CD14-positive monocyte (primary cell): ENCODE data around the gene M6PR. TPM values are rescaled to one million over a fixed set of nuclear protein-coding genes. Genes with fewer than 3 reads are reported as not detected.
"Not testable (repeated sequence)": the region's sequence is repeated elsewhere in the genome, so short reads cannot be mapped to it uniquely, and the experiment has no call there.

Experiments used
- DNase-seq, 3 donors: peaks; one replicate each; pipeline ENCODE4 v3.0.0-alpha.2; 2011 to 2022
- H2AFZ ChIP-seq: 2 replicates; pipeline ENCODE4 v1.6.0; 2012; ENCODE audit warnings: mild to moderate bottlenecking, low read depth, low read length, inconsistent platforms; ENCODE audit not compliant: insufficient read depth, poor library complexity, severe bottlenecking
- H3K27ac ChIP-seq, 2 donors: 1 replicate in 1 of 2; 2 replicates in 1 of 2; pipeline ENCODE4 v1.5.1; 2012 to 2013; ENCODE audit warnings: low read length in 2 of 2, control low read depth in 1 of 2, inconsistent platforms in 1 of 2, low read depth in 1 of 2, mild to moderate bottlenecking in 1 of 2
- H3K27me3 ChIP-seq, 2 donors: one replicate each; pipeline versions ENCODE4 v1.6.0 to v1.6.1; 2011 to 2013; ENCODE audit warnings: low read length in 2 of 2; ENCODE audit not compliant: control insufficient read depth in 2 of 2, insufficient read depth in 2 of 2
- H3K36me3 ChIP-seq, 2 donors: replicated peaks in 1 of 2; 1 replicate in 1 of 2; 2 replicates in 1 of 2; pipeline versions ENCODE4 v1.5.1 to v1.6.1; 2012 to 2013; ENCODE audit warnings: low read length in 2 of 2, control low read depth in 1 of 2, inconsistent platforms in 1 of 2, mild to moderate bottlenecking in 1 of 2; ENCODE audit not compliant: insufficient read depth in 2 of 2, control insufficient read depth in 1 of 2
- H3K4me1 ChIP-seq, 2 donors: 1 replicate in 1 of 2; 2 replicates in 1 of 2; pipeline versions ENCODE4 v1.5.1 to v1.6.1; 2012 to 2013; ENCODE audit warnings: low read length in 2 of 2, control low read depth in 1 of 2, inconsistent platforms in 1 of 2, mild to moderate bottlenecking in 1 of 2, moderate library complexity in 1 of 2; ENCODE audit not compliant: insufficient read depth in 2 of 2, control insufficient read depth in 1 of 2
- H3K4me2 ChIP-seq: replicated peaks from 2 replicates; pipeline ENCODE3; 2012; ENCODE audit warnings: low read length, moderate library complexity, mild to moderate bottlenecking; ENCODE audit not compliant: poor library complexity, severe bottlenecking; ENCODE audit errors: extremely low read depth
- H3K4me3 ChIP-seq, 3 experiments: fragments of 200-600 bp in 1 of 3; sonication (generic) in 1 of 3; replicated peaks in 1 of 3; 1 replicate in 2 of 3; 2 replicates in 1 of 3; pipeline ENCODE4 v1.5.1; 2011 to 2013; ENCODE audit warnings: low read length in 3 of 3, mild to moderate bottlenecking in 3 of 3, control low read depth in 2 of 3, low read depth in 2 of 3, inconsistent platforms in 1 of 3, moderate library complexity in 1 of 3
- H3K79me2 ChIP-seq: 2 replicates; pipeline ENCODE4 v1.6.0; 2012; ENCODE audit warnings: mild to moderate bottlenecking, control low read depth, inconsistent platforms, low read length, moderate library complexity; ENCODE audit not compliant: insufficient read depth
- H3K9ac ChIP-seq: 2 replicates; pipeline ENCODE4 v1.6.0; 2017; ENCODE audit warnings: low read length, mild to moderate bottlenecking; ENCODE audit not compliant: insufficient read depth, poor library complexity, severe bottlenecking
- H3K9me3 ChIP-seq, 2 donors: replicated peaks in 1 of 2; 1 replicate in 1 of 2; 2 replicates in 1 of 2; pipeline versions ENCODE4 v1.5.1 to v1.6.1; 2012 to 2013; ENCODE audit warnings: low read length in 2 of 2, control low read depth in 1 of 2; ENCODE audit not compliant: control insufficient read depth in 1 of 2, insufficient read depth in 1 of 2
- H4K20me1 ChIP-seq: 2 replicates; pipeline ENCODE4 v1.6.0; 2012; ENCODE audit warnings: mild to moderate bottlenecking, low read length, control low read depth, moderate library complexity; ENCODE audit not compliant: insufficient read depth
- H3K27ac Mint-ChIP-seq, 7 donors: one replicate each; pipeline ENCODE4 v1.8.0; 2020; ENCODE audit warnings: mild to moderate bottlenecking in 7 of 7, mixed read lengths in 7 of 7, moderate library complexity in 6 of 7, inconsistent platforms in 2 of 7
- H3K27me3 Mint-ChIP-seq, 3 donors: one replicate each; pipeline ENCODE4 v1.8.0; 2021 to 2022; ENCODE audit warnings: low read depth in 3 of 3, mild to moderate bottlenecking in 3 of 3, mixed read lengths in 3 of 3, moderate library complexity in 3 of 3, inconsistent platforms in 1 of 3
- H3K36me3 Mint-ChIP-seq, 2 donors: one replicate each; pipeline ENCODE4 v1.8.0; 2020; ENCODE audit warnings: mixed read lengths in 2 of 2, inconsistent platforms in 1 of 2, mild to moderate bottlenecking in 1 of 2
- H3K4me1 Mint-ChIP-seq: one replicate; pipeline ENCODE4 v1.8.0; 2020; ENCODE audit warnings: mild to moderate bottlenecking, mixed read lengths
- H3K4me3 Mint-ChIP-seq, 2 donors: one replicate each; pipeline ENCODE4 v1.8.0; 2020; ENCODE audit warnings: mild to moderate bottlenecking in 2 of 2, mixed read lengths in 2 of 2, moderate library complexity in 1 of 2
- H3K9me3 Mint-ChIP-seq, 7 donors: one replicate each; pipeline ENCODE4 v1.8.0; 2020 to 2022; ENCODE audit warnings: mixed read lengths in 7 of 7, mild to moderate bottlenecking in 6 of 7, moderate library complexity in 6 of 7, inconsistent platforms in 2 of 7
- CTCF ChIP-seq: fragments of 200-600 bp; IDR thresholded peaks from one replicate; pipeline ENCODE4 v1.8.0; 2022; ENCODE audit warnings: antibody characterized with exemption, mild to moderate bottlenecking
- WGBS: methylation state at CpG from one replicate; pipeline ENCODE4 v1.1.5; 2013; ENCODE audit warnings: missing lambda C conversion rate; ENCODE audit not compliant: insufficient coverage; 5-methylcytosine and 5-hydroxymethylcytosine counted together
- intact Hi-C, 2 donors: fragments of 100-400 bp; cut with micrococcal nuclease; formaldehyde crosslinking; loops; one replicate each; pipeline versions ENCODE4 v1.15.0 to v1.15.1; 2023
- polyA plus RNA-seq, 3 donors: library from polyadenylated mRNA; depleted of rRNA in 1 of 3; unstranded in 2 of 3; stranded (reverse) in 1 of 3; fragments of 300-500 nt in 2 of 3; fragments of >200 nt in 1 of 3; fragmentation: Illumina TruSeq in 2 of 3; gene quantifications; 1 replicate in 2 of 3; 2 replicates in 1 of 3; pipeline ENCODE4 v1.2.3, GENCODE V29; 2012 to 2021

M6PR gene
- polyA plus RNA-seq, 3 donors, result 158 to 285 (median 268) TPM

GRCh38 chr12:8903646-8904045, 45.8 kb downstream of the M6PR start:
- H3K4me3 Mint-ChIP-seq, result no peak overlapping the region
- Histone ChIP-seq H3K4me2 (no peak overlapping the region), H3K27ac (no peak overlapping the region), H2AFZ (no peak overlapping the region), H3K9ac (no peak overlapping the region), H3K36me3 (no peaks in the 10 kb centered on the region), H3K4me3 (no peak overlapping the region), H3K27me3 (no peaks in the 10 kb centered on the region), H3K4me1 (peaks cover 21 to 27% of the 10 kb centered on the region in 2 donors), H3K9me3 (peaks cover 0 to 30% of the 10 kb centered on the region in 2 donors), H3K79me2 (no peaks in the 10 kb centered on the region), H4K20me1 (no peaks in the 10 kb centered on the region)
- peaks cover 0 to 11% (median 1%) of the 10 kb centered on the region in 3 donors for H3K27me3 Mint-ChIP-seq
- peak overlapping the region; percentile 7 to 92 (median 88) for H3K27ac Mint-ChIP-seq
- peak in 2 of 3 donors; percentile 25 to 67 for DNase-seq
- TF ChIP-seq CTCF, result no peak
- 77% methylated on average over 3 of the region's 3 CpGs for WGBS
- peaks cover 25 to 42% (median 37%) of the 10 kb centered on the region in 7 donors for H3K9me3 Mint-ChIP-seq
- peaks cover 2 to 4% of the 10 kb centered on the region in 2 donors for H3K36me3 Mint-ChIP-seq
- intact Hi-C loops, result no loop called here
- peaks cover 24% of the 10 kb centered on the region for H3K4me1 Mint-ChIP-seq

GRCh38 chr12:8902703-8903102, 46.7 kb downstream of the M6PR start:
- H3K9me3 Mint-ChIP-seq, result peaks cover 27 to 42% (median 39%) of the 10 kb centered on the region in 7 donors
- H3K4me3 ChIP-seq, intact Hi-C loops, H4K20me1 ChIP-seq, H3K36me3 ChIP-seq, H3K36me3 Mint-ChIP-seq, H3K4me2 ChIP-seq, H3K27me3 Mint-ChIP-seq, H3K79me2 ChIP-seq, H3K9ac ChIP-seq, H2AFZ ChIP-seq, H3K27me3 ChIP-seq: not testable (repeated sequence)
- Histone ChIP-seq H3K4me1 (peaks cover 21 to 27% of the 10 kb centered on the region in 2 donors), H3K9me3 (peaks cover 0 to 30% of the 10 kb centered on the region in 2 donors), H3K27ac (peak overlapping the region; percentile 73 to 79)
- peak overlapping the region; percentile 76 to 92 (median 88) for H3K27ac Mint-ChIP-seq
- peak; percentile 79 to 95 (median 93) for DNase-seq
- H3K4me1 Mint-ChIP-seq, result peaks cover 24% of the 10 kb centered on the region
- WGBS, result 0% methylated on average over 1 of the region's 5 CpGs
- peak overlapping the region in 1 of 2 donors; percentile 11 for H3K4me3 Mint-ChIP-seq
